B cell (primary cell): ENCODE results near the gene B3GNT7. TPM values are rescaled to one million over a fixed set of nuclear protein-coding genes. Genes with fewer than 3 reads are reported as not detected.

Experiments
- ATAC-seq: fragments of 200-7000 bp; cut with Tn5 transposase; one replicate; pipeline ENCODE4 v1.10.0; 2021; ENCODE audit warnings: low read depth, mild to moderate bottlenecking, moderate number of reproducible peaks, moderate library complexity
- CTCF ChIA-PET: fragments of 350-600 bp; sonication (Branson Sonifier 250); formaldehyde crosslinking; loops from one replicate; lab custom pipeline; 2021; ENCODE audit warnings: antibody characterized with exemption, inconsistent platforms; lab: Charles Lee
- POLR2A ChIA-PET: fragments of 350-600 bp; sonication (Branson Sonifier 250); formaldehyde crosslinking; loops from one replicate; lab custom pipeline; 2021; ENCODE audit warnings: antibody characterized with exemption; lab: Charles Lee
- DNase-seq: peaks from one replicate; pipeline ENCODE4 v3.0.0; 2013
- H2AFZ ChIP-seq: 2 replicates; pipeline ENCODE4 v1.6.1; 2012; ENCODE audit warnings: mild to moderate bottlenecking, low read depth, low read length; ENCODE audit not compliant: insufficient read depth, poor library complexity, severe bottlenecking
- H3K27ac ChIP-seq, 2 donors: 1 replicate in 1 of 2; 2 replicates in 1 of 2; pipeline ENCODE4 v1.5.1; 2012 to 2013; ENCODE audit warnings: low read length in 2 of 2, mild to moderate bottlenecking in 2 of 2, moderate library complexity in 1 of 2
- H3K27me3 ChIP-seq, 4 experiments: fragments of 200-600 bp in 1 of 4; sonication (generic) in 1 of 4; replicated peaks in 1 of 4; 1 replicate in 2 of 4; 2 replicates in 2 of 4; pipeline versions ENCODE4 v1.6.1 to v1.7.0; 2013 to 2016; ENCODE audit warnings: low read length in 3 of 4, mild to moderate bottlenecking in 2 of 4, mixed read lengths in 1 of 4, moderate library complexity in 1 of 4; ENCODE audit not compliant: insufficient read depth in 4 of 4, control insufficient read depth in 3 of 4; ENCODE audit errors: control extremely low read depth in 1 of 4
- H3K36me3 ChIP-seq, 2 experiments: replicated peaks in 1 of 2; 1 replicate in 1 of 2; 2 replicates in 1 of 2; pipeline versions ENCODE4 v1.6.1 to v1.7.1; 2013; ENCODE audit warnings: low read length in 1 of 2; ENCODE audit not compliant: insufficient read depth in 2 of 2, control insufficient read depth in 1 of 2; ENCODE audit errors: control extremely low read depth in 1 of 2, extremely low read depth in 1 of 2
- H3K4me1 ChIP-seq, 2 donors: fragments of 200-600 bp in 1 of 2; sonication (generic) in 1 of 2; 1 replicate in 1 of 2; 2 replicates in 1 of 2; pipeline versions ENCODE4 v1.5.1 to v1.6.1; 2013 to 2017; ENCODE audit warnings: low read length in 2 of 2; ENCODE audit not compliant: control insufficient read depth in 2 of 2, insufficient read depth in 2 of 2
- H3K4me2 ChIP-seq: replicated peaks from 2 replicates; pipeline ENCODE3; 2012; ENCODE audit warnings: mild to moderate bottlenecking, low read depth, low read length; ENCODE audit not compliant: poor library complexity, severe bottlenecking
- H3K4me3 ChIP-seq, 5 experiments: fragments of 200-600 bp in 1 of 5; sonication (generic) in 1 of 5; 1 replicate in 3 of 5; 2 replicates in 2 of 5; pipeline versions ENCODE4 v1.5.1 to v1.7.0; 2011 to 2016; ENCODE audit warnings: low read length in 4 of 5, mild to moderate bottlenecking in 4 of 5, low read depth in 2 of 5, control low read depth in 1 of 5, moderate library complexity in 1 of 5; ENCODE audit not compliant: insufficient read depth in 1 of 5; ENCODE audit errors: control extremely low read depth in 1 of 5, extremely low read depth in 1 of 5
- H3K79me2 ChIP-seq: fragments of 200-600 bp; sonication (generic); one replicate; pipeline ENCODE4 v1.6.0; 2016; ENCODE audit warnings: low read length; ENCODE audit not compliant: control insufficient read depth, insufficient read depth
- H3K9ac ChIP-seq: fragments of 200-600 bp; sonication (generic); 2 replicates; pipeline ENCODE4 v1.6.1; 2017; ENCODE audit warnings: mild to moderate bottlenecking, low read length, moderate library complexity
- H3K9me3 ChIP-seq, 3 donors: one replicate each; pipeline versions ENCODE4 v1.6.1 to v1.7.1; 2013; ENCODE audit warnings: low read length in 2 of 3; ENCODE audit not compliant: control insufficient read depth in 2 of 3, insufficient read depth in 1 of 3; ENCODE audit errors: control extremely low read depth in 1 of 3
- H4K20me1 ChIP-seq: 2 replicates; pipeline ENCODE4 v1.6.0; 2012; ENCODE audit warnings: mild to moderate bottlenecking, low read length; ENCODE audit not compliant: insufficient read depth, control insufficient read depth, poor library complexity, severe bottlenecking
- H3K27ac Mint-ChIP-seq: one replicate; pipeline ENCODE4 v1.8.0; 2021; ENCODE audit warnings: mixed read lengths
- H3K27me3 Mint-ChIP-seq: one replicate; pipeline ENCODE4 v1.8.0; 2021; ENCODE audit warnings: mixed read lengths
- H3K4me1 Mint-ChIP-seq: one replicate; pipeline ENCODE4 v1.8.0; 2021; ENCODE audit warnings: mixed read lengths
- H3K4me3 Mint-ChIP-seq: one replicate; pipeline ENCODE4 v1.8.0; 2021; ENCODE audit warnings: mixed read lengths
- H3K9me3 Mint-ChIP-seq: one replicate; pipeline ENCODE4 v1.8.0; 2022; ENCODE audit warnings: mixed read lengths; ENCODE audit not compliant: insufficient read depth
- CTCF ChIP-seq: fragments of 200-600 bp; IDR thresholded peaks from one replicate; pipeline ENCODE4 v1.8.0; 2022; ENCODE audit warnings: antibody characterized with exemption, mild to moderate bottlenecking
- EZH2 ChIP-seq: IDR thresholded peaks from 2 replicates; pipeline ENCODE4 v1.6.1; 2012; ENCODE audit warnings: borderline replicate concordance, low read depth, mild to moderate bottlenecking, moderate library complexity, low read length; ENCODE audit not compliant: insufficient read depth, poor library complexity, severe bottlenecking
- WGBS: methylation state at CpG from one replicate; pipeline ENCODE4 v1.1.5; 2013; ENCODE audit warnings: missing lambda C conversion rate; ENCODE audit not compliant: insufficient coverage; 5-methylcytosine and 5-hydroxymethylcytosine counted together
- intact Hi-C: fragments of 100-400 bp; cut with micrococcal nuclease; formaldehyde crosslinking; loops from one replicate; pipeline ENCODE4 v1.10.0; 2022
- polyA plus RNA-seq: library from polyadenylated mRNA; depleted of rRNA; stranded (reverse); fragments of >200 nt; gene quantifications from 2 replicates; pipeline ENCODE4 v1.2.3, GENCODE V29; 2012
- total RNA-seq, 2 donors: library from RNA; stranded (reverse); fragments of 120-200 nt in 1 of 2; gene quantifications; 1 replicate in 1 of 2; 2 replicates in 1 of 2; pipeline versions ENCODE4 v1.2.3 to v1.2.4, GENCODE V29; 2013 to 2022

B3GNT7 gene
- total and polyA plus RNA-seq, 2 donors (not counting 1 experiment from before 2014, with no cell fraction given) = 5.7 to 14.3 TPM

- intact Hi-C loops = no loop called here
- Mint-ChIP-seq H3K9me3 (no peaks in the 10 kb centered on the region), H3K4me3 (no peak overlapping the region), H3K27ac (no peak overlapping the region), H3K4me1 (peaks cover 7% of the 10 kb centered on the region), H3K27me3 (peaks cover 25% of the 10 kb centered on the region)
- Histone ChIP-seq H4K20me1 (no peaks in the 10 kb centered on the region), H3K79me2 (no peaks in the 10 kb centered on the region), H3K4me3 (no peak overlapping the region), H3K4me1 (peaks cover 12 to 13% of the 10 kb centered on the region in 2 donors), H3K27me3 (peaks cover 0 to 26% (median 10%) of the 10 kb centered on the region in 4 experiments), H3K27ac (no peak overlapping the region), H3K9ac (no peak overlapping the region), H3K9me3 (peaks cover 0 to 7% (median 4%) of the 10 kb centered on the region in 3 donors), H2AFZ (no peak overlapping the region), H3K36me3 (no peaks in the 10 kb centered on the region), H3K4me2 (no peak overlapping the region)
- ATAC-seq = no peak
- ChIA-PET CTCF (interaction anchor here (0.7 to 21.6 kb wide), 10 partner anchors 10 to 311 kb away, joined by 3 to 325 read pairs (median 4); no protein-coding TSS in a partner anchor), POLR2A (no interaction called here)
- DNase-seq = no peak
- TF ChIP-seq CTCF = no peak
- no peak for TF ChIP-seq EZH2
These were observed 19.5 kb downstream of the B3GNT7 start for GRCh38 chr2:231415029-231415428.

- Mint-ChIP-seq H3K9me3 (no peaks in the 10 kb centered on the region), H3K4me1 (no peaks in the 10 kb centered on the region), H3K27me3 (peaks cover 15% of the 10 kb centered on the region), H3K27ac (no peak overlapping the region), H3K4me3 (no peak overlapping the region)
- TF ChIP-seq CTCF (no peak), EZH2 (no peak)
- H4K20me1 ChIP-seq = no peaks in the 10 kb centered on the region
- H3K9me3 ChIP-seq = no peaks in the 10 kb centered on the region
- no peaks in the 10 kb centered on the region for H3K4me1 ChIP-seq
- no peaks in the 10 kb centered on the region for H3K79me2 ChIP-seq
- H3K4me2 ChIP-seq = no peak overlapping the region
- no peak for ATAC-seq
- H2AFZ ChIP-seq = no peak overlapping the region
- H3K36me3 ChIP-seq = no peaks in the 10 kb centered on the region
- no peak for DNase-seq
- no peak overlapping the region for H3K9ac ChIP-seq
- no peak overlapping the region for H3K27ac ChIP-seq
- intact Hi-C loops = no loop called here
- H3K27me3 ChIP-seq = peaks cover 0 to 8% (median 5%) of the 10 kb centered on the region in 4 experiments
- no peak overlapping the region for H3K4me3 ChIP-seq
- 96% methylated on average over 26 of the region's 26 CpGs for WGBS
- ChIA-PET CTCF (interaction anchor here (0.5 to 21.6 kb wide), 2 partner anchors 192 to 631 kb away, joined by 4 to 325 read pairs; no protein-coding TSS in a partner anchor), POLR2A (no interaction called here)
These were observed 23.5 kb downstream of the B3GNT7 start for GRCh38 chr2:231418820-231419640.
